GM21786 (cell line): ENCODE data around the gene KCTD15.

Experiments used
- ATAC-seq: cut with Tn5 transposase; IDR thresholded peaks from one replicate; pipeline ENCODE4 v1.9.1; 2021; ENCODE audit not compliant: unreplicated experiment

The KCTD15 gene

GRCh38 chr19:33845498-33845897 lies 48.8 kb downstream of the KCTD15 start:
- ATAC-seq, result no peak

GRCh38 chr19:33849551-33850147 lies 53.0 kb downstream of the KCTD15 start:
- no peak for ATAC-seq

- ATAC-seq, result no peak
These were observed 62.3 kb downstream of the KCTD15 start for GRCh38 chr19:33859016-33859415.

- no peak for ATAC-seq
These were observed 63.8 kb downstream of the KCTD15 start for GRCh38 chr19:33860312-33861090.

- ATAC-seq, result no peak
These were observed 65.3 kb downstream of the KCTD15 start for GRCh38 chr19:33861950-33862349.

- ATAC-seq, result no peak
These were observed 66.3 kb downstream of the KCTD15 start for GRCh38 chr19:33862981-33863380.

- no peak for ATAC-seq
These were observed 66.8 kb downstream of the KCTD15 start for GRCh38 chr19:33863436-33863835.

GRCh38 chr19:33864311-33864850 lies 67.7 kb downstream of the KCTD15 start:
- no peak for ATAC-seq

GRCh38 chr19:33865306-33865705 lies 68.6 kb downstream of the KCTD15 start:
- ATAC-seq, result no peak
